SKM-1 (cell line): Measurements from ENCODE around the gene FOXO6.

Experiments
- DNase-seq: peaks from one replicate; lab custom pipeline; 2025; ENCODE audit not compliant: unreplicated experiment; lab: John Stamatoyannopoulos, UW

FOXO6 gene

GRCh38 chr1:41365772-41366454 lies 4.7 kb downstream of the FOXO6 start:
- no peak for DNase-seq

- DNase-seq, result no peak
Observed at GRCh38 chr1:41366455-41367287, 5.4 kb downstream of the FOXO6 start.

GRCh38 chr1:41367288-41367642 lies 6.0 kb downstream of the FOXO6 start:
- no peak for DNase-seq

GRCh38 chr1:41368366-41368765 lies 7.1 kb downstream of the FOXO6 start:
- no peak for DNase-seq

- no peak for DNase-seq
Observed at GRCh38 chr1:41368801-41369200, 7.6 kb downstream of the FOXO6 start.

GRCh38 chr1:41369531-41369930 lies 8.3 kb downstream of the FOXO6 start:
- DNase-seq, result no peak

GRCh38 chr1:41370225-41370624 lies 9.0 kb downstream of the FOXO6 start:
- no peak for DNase-seq

- no peak for DNase-seq
Observed at GRCh38 chr1:41370756-41371420, 9.7 kb downstream of the FOXO6 start.

GRCh38 chr1:41371630-41372599 lies 10.7 kb downstream of the FOXO6 start:
- no peak for DNase-seq

GRCh38 chr1:41372600-41372993 lies 11.4 kb downstream of the FOXO6 start:
- no peak for DNase-seq

- no peak for DNase-seq
Observed at GRCh38 chr1:41373373-41373772, 12.1 kb downstream of the FOXO6 start.

- DNase-seq, result no peak
Observed at GRCh38 chr1:41374711-41375110, 13.5 kb downstream of the FOXO6 start.

- DNase-seq, result no peak
Observed at GRCh38 chr1:41377397-41377796, 16.2 kb downstream of the FOXO6 start.

GRCh38 chr1:41378222-41378621 lies 17.0 kb downstream of the FOXO6 start:
- no peak for DNase-seq

- no peak for DNase-seq
Observed at GRCh38 chr1:41378999-41379737, 17.9 kb downstream of the FOXO6 start.

GRCh38 chr1:41379738-41380130 lies 18.5 kb downstream of the FOXO6 start:
- DNase-seq, result no peak

- DNase-seq, result no peak
Observed at GRCh38 chr1:41380195-41380594, 19.0 kb downstream of the FOXO6 start.

- no peak for DNase-seq
Observed at GRCh38 chr1:41380979-41381691, 19.9 kb downstream of the FOXO6 start.

- no peak for DNase-seq
Observed at GRCh38 chr1:41381692-41382479, 20.7 kb downstream of the FOXO6 start.
